CD4-positive, alpha-beta memory T cell (primary cell): ENCODE measurements around the gene LYPLAL1. TPM values are rescaled to one million over a fixed set of nuclear protein-coding genes. Genes with fewer than 3 reads are reported as not detected.

Source experiments
- CTCF ChIA-PET: fragments of 350-600 bp; sonication (Branson Sonifier 250); formaldehyde crosslinking; loops from one replicate; lab custom pipeline; 2021; ENCODE audit warnings: inconsistent platforms; ENCODE audit not compliant: partially characterized antibody; lab: Charles Lee
- POLR2A ChIA-PET: fragments of 350-600 bp; sonication (Branson Sonifier 250); formaldehyde crosslinking; loops from one replicate; lab custom pipeline; 2021; ENCODE audit not compliant: partially characterized antibody; lab: Charles Lee
- DNase-seq, 5 donors: peaks; one replicate each; pipeline versions ENCODE4 v3.0.0 to v3.0.0-alpha.2; 2020 to 2022; ENCODE audit warnings: mixed read lengths in 1 of 5
- H3K27ac ChIP-seq: one replicate; pipeline ENCODE4 v1.7.0; 2013; ENCODE audit warnings: low read depth, low read length
- H3K27me3 ChIP-seq: 2 replicates; pipeline ENCODE4 v1.7.0; 2013; ENCODE audit warnings: mild to moderate bottlenecking, low read length, moderate library complexity; ENCODE audit not compliant: insufficient read depth
- H3K36me3 ChIP-seq: 2 replicates; pipeline ENCODE4 v1.7.0; 2013; ENCODE audit warnings: mild to moderate bottlenecking, low read length, moderate library complexity; ENCODE audit not compliant: insufficient read depth
- H3K4me1 ChIP-seq: 2 replicates; pipeline ENCODE4 v1.7.0; 2013; ENCODE audit warnings: mild to moderate bottlenecking, low read length, moderate library complexity; ENCODE audit not compliant: insufficient read depth
- H3K4me3 ChIP-seq, 2 donors: one replicate each; pipeline ENCODE4 v1.7.0; 2013; ENCODE audit warnings: low read length in 2 of 2, mild to moderate bottlenecking in 1 of 2
- H3K9me3 ChIP-seq, 2 donors: one replicate each; pipeline ENCODE4 v1.7.0; 2013; ENCODE audit warnings: low read length in 2 of 2, control low read depth in 1 of 2; ENCODE audit not compliant: control insufficient read depth in 1 of 2
- H3K27ac Mint-ChIP-seq, 7 donors: one replicate each; pipeline ENCODE4 v1.8.0; 2020 to 2021; ENCODE audit warnings: mixed read lengths in 7 of 7, mild to moderate bottlenecking in 6 of 7, inconsistent platforms in 3 of 7, moderate library complexity in 3 of 7
- H3K27me3 Mint-ChIP-seq, 2 donors: one replicate each; pipeline ENCODE4 v1.8.0; 2020 to 2021; ENCODE audit warnings: mixed read lengths in 2 of 2
- H3K36me3 Mint-ChIP-seq, 2 donors: one replicate each; pipeline ENCODE4 v1.8.0; 2020 to 2021; ENCODE audit warnings: mixed read lengths in 2 of 2, inconsistent platforms in 1 of 2, mild to moderate bottlenecking in 1 of 2
- H3K4me1 Mint-ChIP-seq, 4 donors: one replicate each; pipeline ENCODE4 v1.8.0; 2020 to 2021; ENCODE audit warnings: mixed read lengths in 4 of 4, mild to moderate bottlenecking in 1 of 4
- H3K4me3 Mint-ChIP-seq, 8 donors: one replicate each; pipeline ENCODE4 v1.8.0; 2020 to 2021; ENCODE audit warnings: mixed read lengths in 8 of 8, mild to moderate bottlenecking in 7 of 8, moderate library complexity in 6 of 8, inconsistent platforms in 3 of 8
- H3K9me3 Mint-ChIP-seq, 8 donors: one replicate each; pipeline ENCODE4 v1.8.0; 2020 to 2021; ENCODE audit warnings: mixed read lengths in 8 of 8, mild to moderate bottlenecking in 5 of 8, inconsistent platforms in 3 of 8, moderate library complexity in 1 of 8
- intact Hi-C: fragments of 100-400 bp; cut with micrococcal nuclease; formaldehyde crosslinking; loops from one replicate; pipeline ENCODE4 v1.15.1; 2023
- polyA plus RNA-seq, 2 donors: library from polyadenylated mRNA; unstranded; fragments of 300-500 nt; fragmentation: Illumina TruSeq; gene quantifications; one replicate each; pipeline ENCODE4 v1.2.3, GENCODE V29; 2021
- total RNA-seq, 2 experiments: library from RNA; stranded (reverse); gene quantifications; one replicate each; pipeline ENCODE4 v1.2.3, GENCODE V29; 2021

Gene LYPLAL1
- total and polyA plus RNA-seq, 4 experiments from 2014 or later: 22.1 to 33.7 (median 29.3) TPM

DNA sequence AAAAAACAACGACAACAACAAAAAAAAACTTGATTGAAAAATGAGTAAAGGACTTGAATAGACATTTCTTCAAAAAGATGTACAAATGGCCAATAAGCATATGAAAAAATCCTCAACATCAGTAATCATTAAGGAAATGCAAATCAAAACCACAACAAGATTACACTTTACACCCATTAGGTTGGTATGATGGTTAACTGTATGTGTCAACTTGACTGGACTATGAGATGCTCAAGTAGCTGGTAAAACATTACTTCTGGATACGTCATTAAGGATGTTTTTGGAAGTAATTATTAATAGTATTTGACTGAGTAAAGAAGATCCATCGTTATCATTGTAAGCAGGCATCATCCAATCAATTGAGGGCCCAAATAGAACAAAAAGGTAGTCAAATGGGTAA lies 34.9 kb upstream of the LYPLAL1 start:
- peak overlapping the region in 1 of 8 donors; percentile 6 for H3K4me3 Mint-ChIP-seq
- no peaks in the 10 kb centered on the region for H3K27me3 ChIP-seq
- ChIA-PET POLR2A (no interaction called here), CTCF (no interaction called here)
- H3K9me3 ChIP-seq: no peaks in the 10 kb centered on the region
- H3K27ac Mint-ChIP-seq: no peak overlapping the region
- H3K27me3 Mint-ChIP-seq: peaks cover 1 to 2% of the 10 kb centered on the region in 2 donors
- no peak overlapping the region for H3K27ac ChIP-seq
- no peaks in the 10 kb centered on the region for H3K4me1 ChIP-seq
- H3K36me3 ChIP-seq: no peaks in the 10 kb centered on the region
- intact Hi-C loops: no loop called here
- no peak overlapping the region for H3K4me3 ChIP-seq
- H3K36me3 Mint-ChIP-seq: peaks cover 0 to 3% of the 10 kb centered on the region in 2 donors
- H3K4me1 Mint-ChIP-seq: no peaks in the 10 kb centered on the region
- no peak for DNase-seq
- H3K9me3 Mint-ChIP-seq: peaks cover 0 to 8% (median 2%) of the 10 kb centered on the region in 8 donors

DNA sequence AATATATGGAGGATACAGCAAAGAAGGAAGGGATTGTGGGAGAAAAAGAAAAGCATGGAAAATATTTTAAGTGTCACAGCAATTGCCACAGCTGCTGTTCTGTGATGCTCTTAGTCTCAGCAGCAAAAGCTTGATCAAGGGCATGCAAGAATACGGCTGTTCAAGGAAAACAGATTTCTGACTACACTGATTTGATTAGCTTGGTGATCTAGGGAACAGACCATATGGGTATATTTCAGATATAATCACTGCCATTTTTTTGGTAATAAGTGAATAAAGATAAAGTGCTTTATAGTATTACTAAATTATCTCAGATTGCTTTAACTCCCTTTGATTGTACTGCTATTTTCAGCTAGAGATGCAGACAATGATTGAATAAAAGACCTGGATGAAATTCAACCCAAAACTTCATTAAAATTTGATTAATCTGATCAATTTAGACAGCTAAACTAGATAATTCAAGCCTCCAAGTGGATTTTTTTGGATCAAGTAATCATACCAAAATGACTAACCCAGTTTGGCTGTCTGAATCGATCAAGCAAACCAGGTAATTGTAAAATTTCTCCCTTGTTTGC lies 33.3 kb upstream of the LYPLAL1 start:
- DNase-seq: no peak
- CTCF ChIA-PET: no interaction called here
- POLR2A ChIA-PET: no interaction called here
- H3K27ac Mint-ChIP-seq: no peak overlapping the region
- no peaks in the 10 kb centered on the region for H3K4me1 ChIP-seq
- no peak overlapping the region for H3K4me3 ChIP-seq
- H3K36me3 ChIP-seq: no peaks in the 10 kb centered on the region
- H3K27me3 Mint-ChIP-seq: peaks cover 1 to 2% of the 10 kb centered on the region in 2 donors
- no peak overlapping the region for H3K4me3 Mint-ChIP-seq
- H3K36me3 Mint-ChIP-seq: no peaks in the 10 kb centered on the region
- H3K9me3 ChIP-seq: no peaks in the 10 kb centered on the region
- intact Hi-C loops: no loop called here
- H3K27me3 ChIP-seq: no peaks in the 10 kb centered on the region
- H3K4me1 Mint-ChIP-seq: no peaks in the 10 kb centered on the region
- no peak overlapping the region for H3K27ac ChIP-seq
- H3K9me3 Mint-ChIP-seq: no peaks in the 10 kb centered on the region

- no peaks in the 10 kb centered on the region for H3K36me3 Mint-ChIP-seq
- no peaks in the 10 kb centered on the region for H3K36me3 ChIP-seq
- no peak overlapping the region for H3K4me3 Mint-ChIP-seq
- no peaks in the 10 kb centered on the region for H3K9me3 ChIP-seq
- ChIA-PET CTCF (no interaction called here), POLR2A (no interaction called here)
- H3K27ac Mint-ChIP-seq: no peak overlapping the region
- no peaks in the 10 kb centered on the region for H3K9me3 Mint-ChIP-seq
- intact Hi-C loops: no loop called here
- H3K27me3 Mint-ChIP-seq: peaks cover 0 to 2% of the 10 kb centered on the region in 2 donors
- H3K27me3 ChIP-seq: no peaks in the 10 kb centered on the region
- H3K4me1 Mint-ChIP-seq: no peaks in the 10 kb centered on the region
- no peak for DNase-seq
- no peak overlapping the region for H3K27ac ChIP-seq
- no peak overlapping the region for H3K4me3 ChIP-seq
- no peaks in the 10 kb centered on the region for H3K4me1 ChIP-seq
These were observed 29.9 kb upstream of the LYPLAL1 start for GRCh38 chr1:219143735-219144134.

DNA sequence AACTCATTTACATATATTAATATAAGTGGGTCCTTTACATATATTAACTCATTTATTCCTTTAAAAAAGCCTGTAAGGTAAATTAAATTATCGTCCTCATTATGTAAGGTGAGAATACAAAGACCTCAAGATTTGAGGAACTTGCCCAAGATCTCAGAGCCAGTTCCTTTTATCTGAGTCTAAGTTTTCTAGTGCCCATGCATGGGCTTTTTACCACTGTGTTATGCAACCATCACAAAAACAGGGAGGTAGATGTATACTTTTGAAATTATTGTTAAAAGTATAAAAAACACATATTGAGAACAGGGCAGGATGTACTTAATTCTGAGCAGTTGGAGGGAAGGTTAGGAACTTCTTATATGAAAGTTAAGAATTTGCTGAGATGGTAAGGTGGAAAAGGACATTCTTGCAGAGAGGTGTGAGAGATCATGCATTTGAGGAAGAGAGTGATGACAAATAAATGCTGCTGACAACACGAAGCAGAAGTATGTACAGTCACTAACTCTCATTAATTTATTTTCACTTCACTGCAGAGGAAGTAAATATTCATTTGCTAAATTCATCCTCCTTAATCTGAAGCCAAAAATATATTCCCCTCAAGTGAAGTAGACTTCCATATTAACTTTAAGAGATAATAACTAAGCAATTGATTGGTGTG lies 28.9 kb upstream of the LYPLAL1 start:
- Histone ChIP-seq H3K4me1 (no peaks in the 10 kb centered on the region), H3K27ac (no peak overlapping the region), H3K36me3 (no peaks in the 10 kb centered on the region), H3K27me3 (no peaks in the 10 kb centered on the region), H3K4me3 (no peak overlapping the region), H3K9me3 (no peaks in the 10 kb centered on the region)
- CTCF ChIA-PET: interaction anchor here (1.2 kb wide), 1 partner anchor 12 kb away, joined by 3 read pairs; no protein-coding TSS in a partner anchor
- Mint-ChIP-seq H3K36me3 (no peaks in the 10 kb centered on the region), H3K27ac (peak overlapping the region in 1 of 7 donors; percentile 35), H3K4me1 (no peaks in the 10 kb centered on the region), H3K27me3 (no peaks in the 10 kb centered on the region), H3K4me3 (no peak overlapping the region), H3K9me3 (no peaks in the 10 kb centered on the region)
- intact Hi-C loops: no loop called here
- no peak for DNase-seq
- POLR2A ChIA-PET: no interaction called here

- no peak for DNase-seq
- Histone ChIP-seq H3K27me3 (no peaks in the 10 kb centered on the region), H3K4me1 (no peaks in the 10 kb centered on the region), H3K36me3 (no peaks in the 10 kb centered on the region), H3K9me3 (no peaks in the 10 kb centered on the region), H3K27ac (no peak overlapping the region), H3K4me3 (no peak overlapping the region)
- intact Hi-C loops: no loop called here
- Mint-ChIP-seq H3K4me3 (no peak overlapping the region), H3K27me3 (peaks cover 0 to 9% of the 10 kb centered on the region in 2 donors), H3K4me1 (no peaks in the 10 kb centered on the region), H3K9me3 (no peaks in the 10 kb centered on the region), H3K36me3 (no peaks in the 10 kb centered on the region), H3K27ac (no peak overlapping the region)
- ChIA-PET CTCF (interaction anchor here (1.8 kb wide), 1 partner anchor 10 kb away, joined by 4 read pairs; no protein-coding TSS in a partner anchor), POLR2A (no interaction called here)
These were observed 26.1 kb upstream of the LYPLAL1 start for GRCh38 chr1:219147571-219148019.

GRCh38 chr1:219149009-219149577 lies 24.6 kb upstream of the LYPLAL1 start:
- POLR2A ChIA-PET: no interaction called here
- H3K4me1 ChIP-seq: no peaks in the 10 kb centered on the region
- no peak overlapping the region for H3K4me3 ChIP-seq
- H3K27ac ChIP-seq: no peak overlapping the region
- no peaks in the 10 kb centered on the region for H3K36me3 Mint-ChIP-seq
- H3K27ac Mint-ChIP-seq: no peak overlapping the region
- no peaks in the 10 kb centered on the region for H3K36me3 ChIP-seq
- H3K4me3 Mint-ChIP-seq: no peak overlapping the region
- H3K9me3 Mint-ChIP-seq: no peaks in the 10 kb centered on the region
- intact Hi-C loops: no loop called here
- DNase-seq: no peak
- no peaks in the 10 kb centered on the region for H3K4me1 Mint-ChIP-seq
- H3K27me3 ChIP-seq: no peaks in the 10 kb centered on the region
- CTCF ChIA-PET: no interaction called here
- H3K27me3 Mint-ChIP-seq: peaks cover 0 to 9% of the 10 kb centered on the region in 2 donors
- no peaks in the 10 kb centered on the region for H3K9me3 ChIP-seq

DNA sequence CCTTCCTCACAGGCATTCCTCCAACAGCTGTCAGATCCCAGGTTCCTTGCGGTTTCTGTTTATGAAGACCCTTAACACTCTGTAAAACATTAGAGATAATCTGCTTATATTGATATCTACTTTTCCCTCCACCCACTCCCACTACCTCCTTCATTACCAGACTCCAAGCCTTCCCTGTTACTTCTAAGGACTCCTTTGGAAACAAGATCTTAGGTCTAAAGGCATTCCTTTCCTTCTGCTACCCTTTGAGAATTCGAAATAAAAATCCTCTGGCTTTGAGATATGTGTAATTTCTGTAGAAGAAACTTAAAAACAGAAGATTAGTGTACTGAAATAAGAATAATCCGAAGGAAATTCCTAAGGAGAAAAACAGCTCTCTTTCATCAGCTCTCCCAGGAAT lies 23.7 kb upstream of the LYPLAL1 start:
- no peak overlapping the region for H3K27ac Mint-ChIP-seq
- Histone ChIP-seq H3K4me3 (no peak overlapping the region), H3K27ac (no peak overlapping the region), H3K27me3 (no peaks in the 10 kb centered on the region), H3K4me1 (no peaks in the 10 kb centered on the region), H3K9me3 (no peaks in the 10 kb centered on the region), H3K36me3 (no peaks in the 10 kb centered on the region)
- H3K27me3 Mint-ChIP-seq: peaks cover 0 to 9% of the 10 kb centered on the region in 2 donors
- H3K9me3 Mint-ChIP-seq: no peaks in the 10 kb centered on the region
- H3K4me1 Mint-ChIP-seq: no peaks in the 10 kb centered on the region
- ChIA-PET CTCF (no interaction called here), POLR2A (no interaction called here)
- no peaks in the 10 kb centered on the region for H3K36me3 Mint-ChIP-seq
- no peak overlapping the region for H3K4me3 Mint-ChIP-seq
- DNase-seq: no peak
- intact Hi-C loops: no loop called here
